VCaP (cell line): Measurements from ENCODE around the gene ALPL.

ENCODE experiments used
- H3K27ac ChIP-seq: fragments of 450-650 bp; 2 replicates; pipeline ENCODE4 v1.5.1; 2017
- CTCF ChIP-seq: fragments of 450-650 bp; conservative IDR thresholded peaks from 2 replicates; pipeline ENCODE4 v1.5.1; 2017; ENCODE audit warnings: mild to moderate bottlenecking, moderate library complexity

ALPL gene

DNA sequence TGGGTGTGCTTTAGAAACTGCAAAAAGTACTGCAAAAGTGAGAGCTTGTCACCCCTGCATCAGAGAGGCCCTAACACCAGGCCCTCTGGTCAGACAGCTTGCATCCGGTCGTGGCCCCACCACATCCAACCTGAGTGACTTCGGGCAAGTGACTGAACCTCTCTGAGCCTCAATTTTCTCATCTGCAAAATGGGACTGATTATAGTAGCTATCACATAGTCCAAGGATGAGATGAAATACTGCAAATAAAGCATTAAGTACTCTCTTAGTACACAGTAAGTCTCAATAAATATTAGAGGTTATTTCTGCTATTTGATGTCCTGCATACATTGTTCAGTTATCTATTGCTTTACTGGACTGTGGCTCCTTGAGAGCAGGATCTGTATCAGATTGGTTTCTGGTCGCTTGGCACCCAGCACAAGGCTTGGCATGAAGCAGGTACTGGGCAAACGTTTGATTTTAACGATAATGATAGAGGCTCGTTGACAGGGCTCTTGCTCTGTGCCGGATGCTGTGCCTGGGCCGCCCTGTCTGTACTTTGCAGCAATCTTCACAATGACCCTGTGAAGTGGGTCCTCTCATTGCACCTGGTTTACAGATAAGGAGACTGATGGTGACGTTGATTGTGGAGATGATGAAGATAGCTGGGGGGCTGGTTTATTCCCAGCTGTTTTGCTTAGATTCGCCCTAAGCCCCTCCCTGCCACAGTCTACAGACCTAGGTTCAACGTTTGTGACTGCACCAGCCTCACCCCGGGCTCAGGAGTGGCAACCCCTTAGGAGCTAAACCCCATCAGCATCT, 116.4 kb downstream of the ALPL start:
- TF ChIP-seq CTCF = no peak
- H3K27ac ChIP-seq = peak overlapping the region; percentile 99

DNA sequence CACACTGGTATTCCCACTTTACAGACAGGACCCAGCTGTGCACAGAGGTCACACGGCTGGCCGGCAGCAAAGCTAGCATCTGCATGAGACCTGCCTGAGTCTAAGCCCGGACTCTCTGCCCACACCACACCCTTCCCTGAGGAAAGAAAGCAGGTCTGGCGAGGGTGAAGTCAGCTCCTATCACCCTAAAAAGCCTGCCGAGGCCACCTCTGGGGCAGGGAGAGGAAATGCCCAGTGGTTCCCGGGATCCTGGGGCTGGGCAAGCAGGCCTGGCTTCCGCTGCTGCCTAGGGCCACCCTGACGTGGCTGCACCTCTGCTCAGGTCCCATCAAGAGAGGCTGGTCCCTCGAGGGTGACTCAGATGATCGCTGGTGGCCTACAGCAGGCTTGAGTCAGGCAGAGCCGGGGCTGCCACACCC, 117.7 kb downstream of the ALPL start:
- H3K27ac ChIP-seq = peak overlapping the region; percentile 99
- no peak for TF ChIP-seq CTCF
